ENCODE measurements around the gene PHF1. TPM values are rescaled to one million over a fixed set of nuclear protein-coding genes. Genes with fewer than 3 reads are reported as not detected.

Gene PHF1
- total and polyA plus RNA-seq, 2 donors (not counting 1 experiment from before 2014, with no cell fraction given) = 198 to 365 TPM

GRCh38 chr6:33454009-33454946, 43.5 kb downstream of the PHF1 start, which contains the start of gene ZBTB9:
ZBTB9 (plus strand) TSS chr6:33454576; CDS start chr6:33455101, 525 bp downstream.
- Histone ChIP-seq H2AFZ (ENCODE audit: insufficient read depth, low read depth, low read length, poor library complexity, severe bottlenecking) (peak within 1 kb of the TSS; percentile 88), H3K79me2 (ENCODE audit: control insufficient read depth, insufficient read depth, low read length) (peaks cover 40% of the 10 kb centered on the region), H3K27me3 (replicated peaks in 1 of 4; ENCODE audit: control extremely low read depth in 1 of 4, control insufficient read depth in 3 of 4, insufficient read depth in 4 of 4, low read length in 3 of 4) (no peaks in the 10 kb centered on the region), H3K4me1 (ENCODE audit: control insufficient read depth in 2 of 2, insufficient read depth in 2 of 2, low read length in 2 of 2) (peaks cover 12 to 21% of the 10 kb centered on the region in 2 donors), H3K9ac (ENCODE audit: low read length) (peak within 1 kb of the TSS; percentile 79), H3K4me2 (replicated peaks; ENCODE audit: low read depth, low read length, poor library complexity, severe bottlenecking) (peak within 1 kb of the TSS; percentile 92), H3K27ac (ENCODE audit: low read length in 2 of 2) (peak within 1 kb of the TSS; percentile 57 to 84), H3K9me3 (ENCODE audit: control extremely low read depth in 1 of 3, control insufficient read depth in 2 of 3, insufficient read depth in 1 of 3, low read length in 2 of 3) (no peaks in the 10 kb centered on the region), H3K36me3 (replicated peaks in 1 of 2; ENCODE audit: control extremely low read depth in 1 of 2, control insufficient read depth in 1 of 2, extremely low read depth in 1 of 2, insufficient read depth in 2 of 2, low read length in 1 of 2) (peaks cover 0 to 3% of the 10 kb centered on the region in 2 experiments), H4K20me1 (ENCODE audit: control insufficient read depth, insufficient read depth, low read length, poor library complexity, severe bottlenecking) (peaks cover 4% of the 10 kb centered on the region), H3K4me3 (ENCODE audit: control extremely low read depth in 1 of 5, extremely low read depth in 1 of 5, insufficient read depth in 1 of 5, low read depth in 2 of 5, low read length in 4 of 5) (peak within 1 kb of the TSS; percentile 77 to 94 (median 81))
- no peaks in the 10 kb centered on the region for H3K27me3 Mint-ChIP-seq
- peak; percentile 94 for DNase-seq
- peak within 1 kb of the TSS; percentile 93 for H3K27ac Mint-ChIP-seq
- TF ChIP-seq EZH2 (IDR thresholded peaks at IDR 0.05; ENCODE audit: borderline replicate concordance, insufficient read depth, low read depth, low read length, poor library complexity, severe bottlenecking) (no peak), CTCF (IDR thresholded peaks at IDR 0.05) (no peak)
- ChIA-PET POLR2A (interaction anchor here (0.5 to 1.8 kb wide), 11 partner anchors 29 to 183 kb away, joined by 3 to 16 read pairs (median 4); partner anchors contain the start of genes CUTA, PHF1, RGL2 and RPS18), CTCF (interaction anchor here (0.6 to 2.1 kb wide), 13 partner anchors 19 to 153 kb away, joined by 3 to 8 read pairs (median 3); partner anchors contain the start of gene CUTA)
- intact Hi-C loops (cut with micrococcal nuclease) = loop anchor here (1.0 kb wide), 5 partner anchors 23 to 126 kb away; partner anchors contain the start of genes BAK1 and CUTA
- ATAC-seq (ENCODE audit: low read depth) = peak; percentile 100
- H3K9me3 Mint-ChIP-seq (ENCODE audit: insufficient read depth) = no peaks in the 10 kb centered on the region
- WGBS (ENCODE audit: insufficient coverage) = under 1% methylated on average over 63 of the region's 65 CpGs
- peaks cover 32% of the 10 kb centered on the region for H3K4me1 Mint-ChIP-seq
- peak within 1 kb of the TSS; percentile 99 for H3K4me3 Mint-ChIP-seq

All from B cell (primary cell).